ENCODE data around the gene SCD.

The SCD gene

GRCh38 chr10:100401631-100402328 lies 54.7 kb downstream of the SCD start:
- DNase-seq = no peak

GRCh38 chr10:100403734-100404133 lies 56.7 kb downstream of the SCD start:
- no peak for DNase-seq

GRCh38 chr10:100413173-100413572 lies 66.1 kb downstream of the SCD start:
- no peak for DNase-seq
